GM18498 (cell line): ENCODE data around the gene SEZ6L.

Experiments
- ATAC-seq: cut with Tn5 transposase; IDR thresholded peaks from one replicate; pipeline ENCODE4 v1.9.1; 2021; ENCODE audit warnings: mild to moderate bottlenecking, moderate library complexity; ENCODE audit not compliant: unreplicated experiment

SEZ6L gene

GRCh38 chr22:26169315-26170111, at the start of gene SEZ6L:
Gene SEZ6L (plus strand): TSS chr22:26169462. CDS start chr22:26169670, 208 bp downstream.
- no peak for ATAC-seq

- no peak for ATAC-seq
Observed at GRCh38 chr22:26122920-26123468, 46.3 kb upstream of the SEZ6L start.

- no peak for ATAC-seq
Observed at GRCh38 chr22:26124991-26125725, 44.1 kb upstream of the SEZ6L start.

GRCh38 chr22:26127126-26127525, 42.1 kb upstream of the SEZ6L start:
- no peak for ATAC-seq

DNA sequence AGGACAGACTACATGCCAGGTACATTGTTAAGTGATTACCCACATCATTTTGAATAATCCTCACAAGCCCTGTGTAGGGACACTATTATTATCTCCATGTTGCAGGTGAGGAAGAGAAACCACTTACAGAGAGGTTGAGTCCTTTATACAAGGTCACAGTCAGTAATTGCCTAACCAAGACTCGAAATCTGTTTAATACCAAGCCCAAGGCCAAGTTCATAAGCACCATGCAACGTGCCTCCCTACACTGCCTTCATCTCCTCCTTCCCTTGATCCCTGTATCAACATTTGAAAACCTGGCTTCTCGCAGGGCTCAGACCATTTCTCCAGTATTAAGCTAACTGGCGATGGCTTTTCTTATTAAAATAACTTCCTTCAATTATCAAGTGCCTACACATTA, 41.7 kb upstream of the SEZ6L start:
- ATAC-seq = no peak

DNA sequence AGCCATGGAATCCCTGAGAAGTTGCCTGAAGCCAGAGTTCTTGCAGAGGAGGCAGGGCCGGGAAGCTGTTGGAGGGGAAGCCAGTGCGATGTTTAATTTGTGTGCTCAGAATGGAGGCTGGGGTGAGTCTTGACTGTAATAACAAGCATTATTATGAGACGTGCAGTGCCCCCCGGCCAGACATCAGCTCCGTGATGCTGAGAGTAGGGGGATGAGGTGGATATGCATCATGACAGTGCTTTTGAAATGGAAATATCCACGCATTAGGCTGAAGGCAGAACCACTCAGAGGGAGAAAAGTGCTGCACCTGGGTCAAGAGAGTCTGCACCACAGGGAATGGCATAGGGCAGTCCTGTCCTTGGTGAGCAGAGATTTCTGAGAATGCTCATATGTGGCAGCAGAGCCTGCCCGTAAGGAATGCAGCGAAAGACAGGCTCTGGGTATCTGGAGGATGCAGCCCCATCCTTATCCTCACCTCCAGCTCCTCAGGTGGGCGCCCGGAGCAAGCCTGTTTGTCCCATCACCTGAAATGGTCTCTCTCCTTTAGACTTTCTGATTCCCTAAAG, 37.6 kb upstream of the SEZ6L start:
- no peak for ATAC-seq

DNA sequence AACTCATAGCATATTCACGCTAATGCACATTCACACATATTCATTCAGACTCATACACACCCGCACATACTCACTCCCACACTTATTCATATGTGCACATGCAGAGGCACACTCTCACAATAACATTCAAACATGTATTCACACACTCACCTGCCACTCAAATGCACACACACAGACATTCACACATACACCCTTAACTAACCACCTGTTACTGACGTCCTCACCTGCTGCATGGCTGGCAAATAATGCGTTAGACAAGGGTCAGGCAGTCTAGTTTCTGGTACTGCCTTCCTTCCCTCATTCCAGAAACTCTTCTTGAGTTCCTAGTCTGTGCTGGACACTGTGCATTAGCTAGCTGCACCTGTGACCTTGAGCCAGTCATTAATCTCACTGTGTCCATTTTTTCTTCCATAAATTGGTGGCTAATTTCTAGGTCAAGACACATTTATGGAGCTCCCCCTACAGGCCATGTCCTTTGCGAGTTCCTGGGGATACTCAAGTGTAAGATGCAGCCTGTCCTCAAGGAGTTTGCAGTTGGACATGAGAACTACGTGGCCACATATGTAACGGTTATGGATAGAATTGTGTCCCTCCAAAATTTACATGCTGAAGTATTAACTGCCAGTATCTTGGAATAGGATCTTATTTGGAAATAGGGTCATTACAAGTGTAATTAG, 34.5 kb upstream of the SEZ6L start:
- ATAC-seq = no peak

GRCh38 chr22:26135806-26136205, 33.5 kb upstream of the SEZ6L start:
- ATAC-seq = no peak

DNA sequence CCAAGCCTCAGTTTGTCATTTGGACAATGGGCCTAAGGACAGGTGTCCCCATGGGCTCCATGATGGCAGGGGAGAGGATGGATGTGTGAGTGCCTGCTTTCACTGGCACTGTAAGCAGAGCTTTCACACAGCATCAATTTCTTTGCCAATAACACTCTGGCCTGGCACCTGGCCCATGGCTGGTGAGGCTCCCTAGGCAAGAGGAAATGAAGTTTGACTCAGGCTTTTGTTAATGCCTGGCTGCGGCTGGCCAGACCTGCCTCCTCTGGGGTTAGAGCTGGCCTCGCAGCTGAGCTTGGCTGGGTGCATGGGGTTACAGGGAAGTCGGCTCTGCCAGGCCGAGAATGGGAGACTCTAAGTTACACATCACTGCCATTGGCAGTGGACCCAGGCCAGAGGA, 30.0 kb upstream of the SEZ6L start:
- no peak for ATAC-seq

GRCh38 chr22:26141831-26142230, 27.4 kb upstream of the SEZ6L start:
- no peak for ATAC-seq

DNA sequence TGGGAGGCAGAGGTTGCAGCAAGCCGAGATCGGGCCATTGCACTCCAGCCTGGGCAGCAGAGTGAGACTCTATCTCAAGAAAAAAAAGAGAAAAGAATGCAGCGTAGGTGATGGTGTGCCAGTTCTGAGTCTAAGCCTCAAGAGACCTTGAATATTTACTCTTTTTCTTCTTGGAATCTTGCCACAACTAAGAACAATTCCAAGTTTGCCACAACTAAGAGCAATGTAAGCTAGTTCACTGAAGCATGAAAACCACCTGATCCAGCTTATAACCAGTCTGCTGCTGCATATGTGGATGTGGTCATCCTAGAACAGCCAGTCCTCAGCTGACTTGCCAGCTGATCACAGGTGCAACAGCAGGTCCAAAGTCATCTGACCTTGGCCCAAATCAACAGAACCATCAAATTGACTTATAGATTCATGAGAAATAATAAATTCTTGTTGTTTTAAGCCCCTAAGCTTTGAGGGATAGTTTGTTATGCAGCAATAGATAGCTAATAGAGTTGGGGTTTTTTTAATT, 25.4 kb upstream of the SEZ6L start:
- ATAC-seq = no peak

- ATAC-seq = no peak
Observed at GRCh38 chr22:26159886-26160285, 9.4 kb upstream of the SEZ6L start.

GRCh38 chr22:26161746-26162145, 7.5 kb upstream of the SEZ6L start:
- no peak for ATAC-seq

GRCh38 chr22:26162926-26163325, 6.3 kb upstream of the SEZ6L start:
- ATAC-seq = no peak

DNA sequence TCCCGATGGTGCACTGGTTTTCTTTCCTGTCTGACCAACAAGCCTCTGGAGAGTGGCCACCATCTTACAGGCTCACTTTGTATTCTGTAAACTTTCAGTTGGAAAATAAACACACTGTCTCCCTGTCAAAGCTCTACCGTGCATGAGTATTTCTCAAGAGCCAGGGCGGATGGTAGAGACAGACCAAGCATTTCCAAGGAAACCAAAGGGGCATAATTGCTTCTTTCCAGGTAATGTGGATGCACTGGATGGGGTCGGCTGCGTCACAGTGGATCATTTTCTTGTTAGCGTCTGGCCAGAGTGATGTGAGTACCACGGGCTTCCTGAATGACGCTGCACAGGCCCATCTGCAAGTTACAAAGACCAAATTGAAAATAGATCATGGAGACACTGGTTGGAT, 5.1 kb upstream of the SEZ6L start:
- no peak for ATAC-seq

DNA sequence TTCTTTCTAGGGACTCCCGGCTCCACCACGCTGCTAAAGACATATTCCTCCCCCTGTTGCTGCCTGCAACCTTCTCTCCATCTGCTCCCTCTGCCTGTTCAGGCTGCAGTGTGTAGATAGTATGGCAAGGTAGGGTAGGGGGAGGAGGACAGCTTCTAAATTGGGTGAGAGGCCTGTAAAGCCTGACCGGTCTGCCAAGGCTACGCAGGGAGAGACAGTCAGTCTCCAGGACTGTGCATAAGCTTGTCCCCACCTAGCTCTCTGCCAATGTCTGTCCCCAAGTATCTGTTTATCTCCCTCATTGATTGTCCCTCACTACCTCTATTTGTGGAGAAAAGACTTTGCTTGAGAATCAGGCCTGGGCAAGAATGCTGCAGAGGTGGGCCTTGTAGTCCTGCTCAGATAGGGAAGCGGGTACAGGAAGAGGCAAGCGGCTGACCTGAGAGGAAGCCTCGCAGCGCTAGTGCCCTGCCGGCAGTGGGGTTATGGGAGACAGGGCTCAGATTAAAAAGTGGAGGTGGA, 871 bp upstream of the SEZ6L start:
- ATAC-seq = no peak

DNA sequence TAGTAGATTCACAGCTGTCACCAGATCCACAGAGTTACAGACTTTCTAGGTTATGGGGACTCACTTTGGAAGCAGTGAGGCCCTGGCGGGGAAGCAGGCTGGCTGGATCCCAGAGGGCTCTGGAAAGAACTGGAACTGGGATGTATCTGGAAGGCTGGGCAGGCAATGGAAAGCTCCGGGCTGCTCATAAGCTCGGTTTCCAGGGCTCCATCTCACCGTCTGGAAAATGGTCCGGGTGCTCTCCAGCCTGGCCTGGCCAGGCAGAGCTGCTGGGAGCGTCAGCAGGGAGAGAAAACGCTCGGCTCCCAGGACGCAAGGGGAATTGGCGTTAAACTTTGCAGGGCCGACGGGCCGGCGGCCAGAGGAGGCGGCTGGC, 335 bp upstream of the SEZ6L start:
- no peak for ATAC-seq

- no peak for ATAC-seq
Observed at GRCh38 chr22:26170112-26170492, 840 bp downstream of the SEZ6L start.

- ATAC-seq = no peak
Observed at GRCh38 chr22:26170795-26171580, 1.7 kb downstream of the SEZ6L start.

GRCh38 chr22:26172389-26172990, 3.2 kb downstream of the SEZ6L start:
- no peak for ATAC-seq
